Neural cell (in vitro differentiated cells): ENCODE data around the gene CDK2AP2. TPM values are rescaled to one million over a fixed set of nuclear protein-coding genes. Genes with fewer than 3 reads are reported as not detected.

ENCODE experiments used
- H2AFZ ChIP-seq: fragments of 200-600, 300-800 bp; sonication (generic), shearing (Covaris generic); 2 replicates; pipeline ENCODE4 v1.6.0; 2014; ENCODE audit warnings: low read depth, mild to moderate bottlenecking, antibody characterized with exemption, low read length, moderate library complexity
- H3F3A ChIP-seq: fragments of 200-600 bp; shearing (Covaris generic); 2 replicates; pipeline ENCODE4 v1.6.1; 2016; ENCODE audit warnings: mild to moderate bottlenecking, moderate library complexity, mixed read lengths, antibody characterized with exemption, low read length; ENCODE audit not compliant: insufficient read depth, poor library complexity, severe bottlenecking
- H3K27ac ChIP-seq: fragments of 200-600, 300-800 bp; sonication (generic), shearing (Covaris generic); 2 replicates; pipeline ENCODE4 v1.5.1; 2014; ENCODE audit warnings: mild to moderate bottlenecking, low read length, moderate library complexity
- H3K27me3 ChIP-seq: fragments of 300-800, 200-600 bp; sonication (generic), shearing (Covaris generic); 2 replicates; pipeline ENCODE4 v1.6.0; 2014; ENCODE audit warnings: mild to moderate bottlenecking, low read depth, low read length, moderate library complexity; ENCODE audit not compliant: insufficient read depth
- H3K36me3 ChIP-seq: fragments of 300-800, 200-600 bp; sonication (generic), shearing (Covaris generic); 2 replicates; pipeline ENCODE4 v1.5.1; 2014; ENCODE audit warnings: mild to moderate bottlenecking, antibody characterized with exemption, low read length, moderate library complexity; ENCODE audit not compliant: insufficient read depth
- H3K4me2 ChIP-seq: fragments of 300-800, 200-600 bp; sonication (generic), shearing (Covaris generic); 2 replicates; pipeline ENCODE4 v1.6.0; 2014; ENCODE audit warnings: mild to moderate bottlenecking, low read length
- H3K4me3 ChIP-seq: fragments of 300-800, 200-600 bp; sonication (generic), shearing (Covaris generic); 2 replicates; pipeline ENCODE4 v1.5.1; 2014; ENCODE audit warnings: mild to moderate bottlenecking, low read length, moderate library complexity
- H3K79me2 ChIP-seq: fragments of 200-600 bp; shearing (Covaris generic); replicated peaks from 2 replicates; pipeline ENCODE4 v1.6.0; 2014; ENCODE audit warnings: mild to moderate bottlenecking, low read length, moderate library complexity; ENCODE audit not compliant: insufficient read depth
- H3K9ac ChIP-seq: fragments of 300-800, 200-600 bp; sonication (generic), shearing (Covaris generic); 2 replicates; pipeline ENCODE4 v1.6.1; 2016; ENCODE audit warnings: mild to moderate bottlenecking, low read length, mixed read lengths
- H3K9me2 ChIP-seq: fragments of 200-600 bp; shearing (Covaris generic); 2 replicates; pipeline ENCODE4 v1.6.1; 2016; ENCODE audit warnings: mild to moderate bottlenecking, low read length, mixed read lengths; ENCODE audit not compliant: insufficient read depth
- H3K9me3 ChIP-seq: fragments of 200-600, 300-800 bp; sonication (generic), shearing (Covaris generic); 2 replicates; pipeline ENCODE4 v1.6.1; 2016; ENCODE audit warnings: mild to moderate bottlenecking, mixed run types, low read length, moderate library complexity, mixed read lengths
- H4K20me1 ChIP-seq: fragments of 200-600 bp; shearing (Covaris generic); 2 replicates; pipeline ENCODE4 v1.6.1; 2016; ENCODE audit warnings: mild to moderate bottlenecking, mixed run types; ENCODE audit not compliant: insufficient read depth
- CTCF ChIP-seq: fragments of 450-650 bp; IDR thresholded peaks from 2 replicates; pipeline ENCODE4 v1.5.1; 2014; ENCODE audit warnings: antibody characterized with exemption, mild to moderate bottlenecking, moderate library complexity; ENCODE audit not compliant: poor library complexity, severe bottlenecking
- EP300 ChIP-seq: fragments of 450-650 bp; conservative IDR thresholded peaks from 2 replicates; pipeline ENCODE4 v1.6.1; 2014; ENCODE audit warnings: antibody characterized with exemption, mild to moderate bottlenecking, moderate library complexity; ENCODE audit not compliant: poor library complexity, severe bottlenecking
- EZH2 ChIP-seq: fragments of 200-600, 300-800 bp; shearing (Covaris generic), sonication (generic); IDR thresholded peaks from 2 replicates; pipeline ENCODE4 v1.6.1; 2014; ENCODE audit warnings: antibody characterized with exemption, low read length, borderline replicate concordance, mild to moderate bottlenecking; ENCODE audit not compliant: insufficient read depth, poor library complexity, severe bottlenecking
- MXI1 ChIP-seq: fragments of 450-650 bp; conservative IDR thresholded peaks from 2 replicates; pipeline ENCODE4 v1.6.1; 2014; ENCODE audit warnings: antibody characterized with exemption, mild to moderate bottlenecking; ENCODE audit not compliant: poor library complexity, severe bottlenecking
- POLR2AphosphoS5 ChIP-seq: IDR thresholded peaks from 2 replicates; pipeline ENCODE4 v1.6.1; 2012
- RAD21 ChIP-seq: fragments of 450-650 bp; conservative IDR thresholded peaks from 2 replicates; pipeline ENCODE4 v1.6.1; 2014; ENCODE audit warnings: antibody characterized with exemption, mild to moderate bottlenecking, moderate library complexity
- REST ChIP-seq: IDR thresholded peaks from 2 replicates; pipeline ENCODE4 v1.6.1; 2012; ENCODE audit warnings: borderline replicate concordance
- SMC3 ChIP-seq: fragments of 450-650 bp; conservative IDR thresholded peaks from 2 replicates; pipeline ENCODE4 v1.6.1; 2014; ENCODE audit warnings: antibody characterized with exemption, mild to moderate bottlenecking, moderate library complexity; ENCODE audit not compliant: poor library complexity
- TAF1 ChIP-seq: IDR thresholded peaks from 2 replicates; pipeline ENCODE4 v1.6.1; 2012; ENCODE audit warnings: low read depth
- polyA plus RNA-seq: library from polyadenylated mRNA; depleted of rRNA; stranded (reverse); fragments of >200 nt; gene quantifications from 2 replicates; pipeline ENCODE4 v1.2.3, GENCODE V29; 2014

The CDK2AP2 gene
- polyA plus RNA-seq, 1 donor from 2014 or later = 18.1 TPM

DNA sequence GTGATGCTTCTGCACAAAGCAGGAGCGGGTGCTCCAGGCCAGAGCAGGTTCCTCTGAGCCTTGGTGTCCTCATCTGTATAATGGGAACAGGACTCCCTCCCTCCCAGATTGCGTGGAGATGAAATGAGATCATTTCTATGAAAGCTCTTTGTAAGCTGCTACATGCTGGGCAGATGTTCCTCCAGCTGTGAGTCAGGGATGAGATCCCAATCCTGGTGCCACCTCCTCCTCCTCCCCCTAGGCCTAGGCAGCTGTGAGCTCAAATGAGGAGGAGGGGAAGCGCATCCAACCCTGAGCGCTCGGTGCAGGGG, 22.3 kb upstream of the CDK2AP2 start:
- Histone ChIP-seq H3K27me3 (no peaks in the 10 kb centered on the region), H3K9me3 (no peaks in the 10 kb centered on the region), H3K36me3 (no peaks in the 10 kb centered on the region), H3K27ac (no peak overlapping the region), H3K4me3 (no peak overlapping the region), H3K9ac (no peak overlapping the region), H3F3A (no peaks in the 10 kb centered on the region), H3K9me2 (no peaks in the 10 kb centered on the region), H4K20me1 (no peaks in the 10 kb centered on the region), H2AFZ (no peak overlapping the region), H3K79me2 (no peaks in the 10 kb centered on the region), H3K4me2 (no peak overlapping the region)
- TF ChIP-seq EP300 (no peak), SMC3 (no peak), TAF1 (no peak), RAD21 (no peak), CTCF (no peak), EZH2 (no peak), POLR2AphosphoS5 (no peak), MXI1 (no peak), REST (no peak)

DNA sequence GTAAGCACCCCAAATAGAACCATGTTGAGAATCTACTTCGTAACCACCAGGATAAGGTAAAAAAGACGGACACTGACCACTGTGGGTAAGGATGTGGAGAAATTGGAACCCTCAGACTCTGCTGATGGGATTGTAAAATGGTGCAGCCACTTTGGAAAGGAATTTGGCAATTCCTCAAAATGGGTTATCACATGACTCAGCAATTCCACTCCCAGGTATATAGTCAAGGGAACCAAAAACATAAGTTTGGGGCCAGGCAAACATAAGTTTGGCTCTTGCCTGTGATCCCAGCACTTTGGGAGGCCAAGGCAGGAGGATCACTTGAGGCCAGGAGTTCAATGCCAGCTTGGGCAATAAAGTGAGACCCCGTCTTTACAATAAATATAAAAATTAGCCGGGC, 20.4 kb upstream of the CDK2AP2 start:
- no peaks in the 10 kb centered on the region for H3K36me3 ChIP-seq
- H3K9me2 ChIP-seq = no peaks in the 10 kb centered on the region
- H3K9me3 ChIP-seq = no peaks in the 10 kb centered on the region
- H2AFZ ChIP-seq = no peak overlapping the region
- no peaks in the 10 kb centered on the region for H3K27me3 ChIP-seq
- H3K4me3 ChIP-seq = no peak overlapping the region
- H4K20me1 ChIP-seq = no peaks in the 10 kb centered on the region
- no peak for TF ChIP-seq POLR2AphosphoS5
- TF ChIP-seq REST = no peak
- no peak for TF ChIP-seq EP300
- no peak for TF ChIP-seq RAD21
- TF ChIP-seq CTCF = no peak
- TF ChIP-seq TAF1 = no peak
- TF ChIP-seq MXI1 = no peak
- no peak for TF ChIP-seq SMC3
- TF ChIP-seq EZH2 = no peak
- H3K9ac ChIP-seq = no peak overlapping the region
- no peaks in the 10 kb centered on the region for H3F3A ChIP-seq
- no peak overlapping the region for H3K4me2 ChIP-seq
- no peak overlapping the region for H3K27ac ChIP-seq
- no peaks in the 10 kb centered on the region for H3K79me2 ChIP-seq
